ENCODE data around the gene NSD2. TPM values are rescaled to one million over a fixed set of nuclear protein-coding genes. Genes with fewer than 3 reads are reported as not detected.

NSD2 gene
- total and polyA plus RNA-seq, 4 donors: 5.1 to 71.5 (median 11.6) TPM

GRCh38 chr4:2009651-2010233, 138.5 kb downstream of the NSD2 start:
- Histone ChIP-seq H3K27ac (ENCODE audit: low read depth in 1 of 2, low read length in 2 of 2) (peak overlapping the region; percentile 99 to 100), H3K27me3 (ENCODE audit: control insufficient read depth in 4 of 4, insufficient read depth in 4 of 4, low read length in 3 of 4) (no peaks in the 10 kb centered on the region), H3K4me3 (ENCODE audit: low read depth in 1 of 3, low read length in 3 of 3) (peak overlapping the region; percentile 75 to 99 (median 97)), H3K4me1 (ENCODE audit: control insufficient read depth in 4 of 4, insufficient read depth in 4 of 4, low read length in 3 of 4) (peaks cover 0 to 19% (median 9%) of the 10 kb centered on the region in 4 donors), H3K9ac (ENCODE audit: low read depth in 1 of 2, low read length in 2 of 2) (peak overlapping the region; percentile 66 to 97), H3K9me3 (ENCODE audit: control insufficient read depth in 4 of 4, low read length in 3 of 4) (no peaks in the 10 kb centered on the region), H3K36me3 (ENCODE audit: control insufficient read depth in 4 of 4, insufficient read depth in 3 of 4, low read depth in 1 of 4, low read length in 3 of 4) (peaks cover 0 to 3% (median 0%) of the 10 kb centered on the region in 4 donors)
- peak; percentile 19 for TF ChIP-seq TAF1 (conservative IDR thresholded peaks at IDR 0.05)
- no peak for TF ChIP-seq GABPA (IDR thresholded peaks at IDR 0.05 in 1 of 2, conservative IDR thresholded peaks at IDR 0.05 in 1 of 2)
- TF ChIP-seq EGR1 (IDR thresholded peaks at IDR 0.05; ENCODE audit: low read depth in 2 of 2): no peak
- peak; percentile 46 to 71 for TF ChIP-seq RAD21 (IDR thresholded peaks at IDR 0.05)
- TF ChIP-seq CTCF (IDR thresholded peaks at IDR 0.05; ENCODE audit: low read depth, low read length, missing input control): peak; percentile 29
- no peak for TF ChIP-seq YY1 (IDR thresholded peaks at IDR 0.05)
- TF ChIP-seq ZBTB33 (IDR thresholded peaks at IDR 0.05): no peak
- TF ChIP-seq HNF4A (conservative IDR thresholded peaks at IDR 0.05): no peak
- no peak for TF ChIP-seq REST (IDR thresholded peaks at IDR 0.05)
- TF ChIP-seq MAX (IDR thresholded peaks at IDR 0.05): no peak
- TF ChIP-seq FOXA1 (IDR thresholded peaks at IDR 0.05): no peak
- no peak for TF ChIP-seq JUND (IDR thresholded peaks at IDR 0.05)
- TF ChIP-seq FOXA2 (IDR thresholded peaks at IDR 0.05): no peak
- no peak for TF ChIP-seq RXRA (IDR thresholded peaks at IDR 0.05)
- TF ChIP-seq SP1 (IDR thresholded peaks at IDR 0.05): peak; percentile 55
- TF ChIP-seq HNF4G (IDR thresholded peaks at IDR 0.05): no peak
- no peak for TF ChIP-seq ATF3 (IDR thresholded peaks at IDR 0.05)
- DNase-seq (ENCODE audit: low spot score): peak; percentile 51
- WGBS: 1% methylated on average over 23 of the region's 23 CpGs

All from liver (tissue), 9 donors.